Stomach (tissue), 4 donors: ENCODE results near the gene TNS1.

Source experiments
- EP300 ChIP-seq: sonication (generic); formaldehyde crosslinking; IDR thresholded peaks from one replicate; pipeline ENCODE4 v1.6.1; 2017; ENCODE audit warnings: antibody characterized with exemption
- POLR2A ChIP-seq, 4 donors: fragments of 450-650 bp; IDR thresholded peaks; one replicate each; pipeline ENCODE4 v1.6.1; 2016; ENCODE audit warnings: antibody characterized with exemption in 4 of 4, control low read depth in 2 of 4, mild to moderate bottlenecking in 1 of 4, moderate library complexity in 1 of 4
- POLR2AphosphoS5 ChIP-seq, 3 donors: sonication (generic); formaldehyde crosslinking; IDR thresholded peaks; one replicate each; pipeline ENCODE4 v1.6.1; 2016; ENCODE audit warnings: antibody characterized with exemption in 3 of 3
- TF ChIP-seq, protein P1 (sequence below), 7 experiments: fragments of 450-650 bp in 4 of 7; fragments of 200-600 bp in 3 of 7; sonication (generic) in 3 of 7; IDR thresholded peaks; one replicate each; pipeline ENCODE4 v1.5.1; 2016 to 2019; ENCODE audit warnings: antibody characterized with exemption in 7 of 7, control low read depth in 2 of 7, mild to moderate bottlenecking in 1 of 7

DNA sequence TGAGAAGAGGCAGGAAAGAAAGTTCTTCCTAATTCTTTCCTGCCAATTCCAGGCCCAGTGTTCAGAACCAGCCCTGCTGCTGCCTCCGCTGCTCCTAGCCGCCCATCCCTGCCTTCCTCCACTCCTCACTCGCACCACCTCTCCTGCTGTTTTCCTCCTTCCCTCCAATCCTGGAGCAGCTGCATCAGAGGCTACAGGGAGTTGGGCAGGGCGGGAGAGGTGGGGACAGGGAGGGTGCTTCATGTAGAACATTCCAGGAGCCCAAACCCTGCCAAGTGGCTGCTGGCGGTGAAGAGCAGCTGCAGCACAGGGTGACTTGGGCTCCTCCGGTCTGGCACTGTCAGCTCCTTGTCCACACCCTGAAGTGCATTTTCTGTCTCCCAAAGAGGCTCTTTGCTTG is 176.3 kb downstream of the TNS1 start:
- TF ChIP-seq POLR2AphosphoS5 (IDR thresholded peaks at IDR 0.05) (no peak), POLR2A (IDR thresholded peaks at IDR 0.05) (no peak), EP300 (no peak)
- TF ChIP-seq, protein P1, sequence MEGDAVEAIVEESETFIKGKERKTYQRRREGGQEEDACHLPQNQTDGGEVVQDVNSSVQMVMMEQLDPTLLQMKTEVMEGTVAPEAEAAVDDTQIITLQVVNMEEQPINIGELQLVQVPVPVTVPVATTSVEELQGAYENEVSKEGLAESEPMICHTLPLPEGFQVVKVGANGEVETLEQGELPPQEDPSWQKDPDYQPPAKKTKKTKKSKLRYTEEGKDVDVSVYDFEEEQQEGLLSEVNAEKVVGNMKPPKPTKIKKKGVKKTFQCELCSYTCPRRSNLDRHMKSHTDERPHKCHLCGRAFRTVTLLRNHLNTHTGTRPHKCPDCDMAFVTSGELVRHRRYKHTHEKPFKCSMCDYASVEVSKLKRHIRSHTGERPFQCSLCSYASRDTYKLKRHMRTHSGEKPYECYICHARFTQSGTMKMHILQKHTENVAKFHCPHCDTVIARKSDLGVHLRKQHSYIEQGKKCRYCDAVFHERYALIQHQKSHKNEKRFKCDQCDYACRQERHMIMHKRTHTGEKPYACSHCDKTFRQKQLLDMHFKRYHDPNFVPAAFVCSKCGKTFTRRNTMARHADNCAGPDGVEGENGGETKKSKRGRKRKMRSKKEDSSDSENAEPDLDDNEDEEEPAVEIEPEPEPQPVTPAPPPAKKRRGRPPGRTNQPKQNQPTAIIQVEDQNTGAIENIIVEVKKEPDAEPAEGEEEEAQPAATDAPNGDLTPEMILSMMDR (IDR thresholded peaks at IDR 0.05) = no peak
